C4-2B (cell line): ENCODE data around the gene SMIM14.

ENCODE experiments used
- CTCF ChIP-seq: fragments of 450-650 bp; conservative IDR thresholded peaks from 2 replicates; pipeline ENCODE4 v1.5.1; 2017; ENCODE audit warnings: mild to moderate bottlenecking
- ZFX ChIP-seq: fragments of 450-650 bp; IDR thresholded peaks from 2 replicates; pipeline ENCODE4 v1.6.1; 2017

- TF ChIP-seq CTCF (no peak), ZFX (no peak)
Observed at GRCh38 chr4:39655211-39655610, 16.5 kb upstream of the SMIM14 start.
